H1 (cell line): ENCODE data around the gene DAAM1. TPM values are rescaled to one million over a fixed set of nuclear protein-coding genes. Genes with fewer than 3 reads are reported as not detected.

Source experiments
- CTCF ChIA-PET: fragments of 300-600 bp; sonication (Branson Sonifier 250); formaldehyde crosslinking; loops from one replicate; lab custom pipeline; 2021; ENCODE audit not compliant: partially characterized antibody; lab: Charles Lee
- POLR2A ChIA-PET: fragments of 300-600 bp; sonication (Branson Sonifier 250); formaldehyde crosslinking; loops from one replicate; lab custom pipeline; 2021; ENCODE audit warnings: inconsistent platforms; ENCODE audit not compliant: partially characterized antibody; lab: Charles Lee
- DNase-seq, 2 experiments: peaks; one replicate each; pipeline versions ENCODE4 v3.0.0 to v3.0.0-alpha.2; 2010 to 2022; ENCODE audit warnings: low spot score in 2 of 2, low read depth in 1 of 2, mixed read lengths in 1 of 2
- FAIRE-seq: peaks from 2 replicates; lab custom pipeline; 2011; peaks lifted over from hg19 to GRCh38; lab: Jason Lieb, UNC
- H2AFZ ChIP-seq: 2 replicates; pipeline ENCODE4 v1.8.1; 2012; ENCODE audit warnings: low read length, inconsistent platforms
- H2AK5ac ChIP-seq: 2 replicates; pipeline ENCODE4 v1.6.1; 2013; ENCODE audit warnings: low read depth, low read length
- H2BK120ac ChIP-seq: replicated peaks from 2 replicates; pipeline ENCODE3; 2013; ENCODE audit warnings: low read depth, low read length, inconsistent platforms
- H2BK12ac ChIP-seq: 2 replicates; pipeline ENCODE4 v1.6.1; 2013; ENCODE audit warnings: low read depth, low read length
- H2BK15ac ChIP-seq: 2 replicates; pipeline ENCODE4 v1.6.1; 2013; ENCODE audit warnings: low read length
- H2BK20ac ChIP-seq: 2 replicates; pipeline ENCODE4 v1.6.1; 2013; ENCODE audit warnings: low read length
- H2BK5ac ChIP-seq: 2 replicates; pipeline ENCODE4 v1.6.1; 2013; ENCODE audit warnings: low read depth, low read length
- H3K14ac ChIP-seq: 2 replicates; pipeline ENCODE4 v1.6.1; 2013; ENCODE audit warnings: inconsistent platforms; ENCODE audit not compliant: insufficient read length
- H3K18ac ChIP-seq: 2 replicates; pipeline ENCODE4 v1.6.1; 2013; ENCODE audit warnings: low read length; ENCODE audit errors: extremely low read depth
- H3K23ac ChIP-seq: 2 replicates; pipeline ENCODE4 v1.6.1; 2013; ENCODE audit warnings: inconsistent platforms; ENCODE audit not compliant: insufficient read length
- H3K23me2 ChIP-seq: 2 replicates; pipeline ENCODE4 v1.6.1; 2013; ENCODE audit warnings: low read depth, low read length
- H3K27ac ChIP-seq: 2 replicates; pipeline ENCODE4 v1.6.1; 2011; ENCODE audit warnings: low read depth, low read length, inconsistent platforms
- H3K27me3 ChIP-seq, 4 experiments: replicated peaks in 1 of 4; 1 replicate in 1 of 4; 2 replicates in 3 of 4; pipeline versions ENCODE4 v1.6.1 to v1.8.1; 2011 to 2013; ENCODE audit warnings: low read length in 3 of 4, mild to moderate bottlenecking in 3 of 4, inconsistent platforms in 2 of 4, mixed read lengths in 2 of 4, moderate library complexity in 1 of 4; ENCODE audit not compliant: control insufficient read depth in 3 of 4, insufficient read depth in 3 of 4; ENCODE audit errors: extremely low read depth in 1 of 4
- H3K36me3 ChIP-seq, 4 experiments: 2 replicates each; pipeline versions ENCODE4 v1.6.1 to v1.8.1; 2011 to 2013; ENCODE audit warnings: mild to moderate bottlenecking in 4 of 4, low read length in 3 of 4, moderate library complexity in 2 of 4, control low read depth in 1 of 4, inconsistent platforms in 1 of 4; ENCODE audit not compliant: insufficient read depth in 4 of 4, control insufficient read depth in 2 of 4
- H3K4ac ChIP-seq: replicated peaks from 2 replicates; pipeline ENCODE3; 2013; ENCODE audit warnings: low read length, low read depth, mixed read lengths, inconsistent platforms; ENCODE audit not compliant: insufficient read length
- H3K4me1 ChIP-seq, 4 experiments: replicated peaks in 1 of 4; 1 replicate in 1 of 4; 2 replicates in 3 of 4; pipeline versions ENCODE4 v1.6.1 to v1.8.1; 2011 to 2013; ENCODE audit warnings: low read length in 3 of 4, inconsistent platforms in 2 of 4, mixed read lengths in 1 of 4; ENCODE audit not compliant: insufficient read depth in 4 of 4, control insufficient read depth in 3 of 4
- H3K4me2 ChIP-seq, 2 experiments: 2 replicates each; pipeline versions ENCODE4 v1.6.1 to v1.8.1; 2011 to 2013; ENCODE audit warnings: low read depth in 2 of 2, low read length in 2 of 2, control low read depth in 1 of 2, inconsistent platforms in 1 of 2, mild to moderate bottlenecking in 1 of 2; ENCODE audit not compliant: insufficient read depth in 1 of 2
- H3K4me3 ChIP-seq, 4 experiments: fragments of 200-600, 300-600 bp in 1 of 4; sonication (generic), shearing (Covaris generic), sonication (Bioruptor Twin) in 1 of 4; 2 replicates each; pipeline versions ENCODE4 v1.5.1 to v1.8.1; 2011 to 2016; ENCODE audit warnings: low read length in 4 of 4, low read depth in 3 of 4, control low read depth in 2 of 4, inconsistent platforms in 2 of 4, mild to moderate bottlenecking in 2 of 4, mixed read lengths in 1 of 4, moderate library complexity in 1 of 4; ENCODE audit not compliant: insufficient read depth in 2 of 4; ENCODE audit errors: extremely low read depth in 1 of 4
- H3K56ac ChIP-seq: replicated peaks from 2 replicates; pipeline ENCODE3; 2013; ENCODE audit warnings: low read depth, mild to moderate bottlenecking, mixed read lengths, low read length, inconsistent platforms; ENCODE audit not compliant: insufficient read length
- H3K79me1 ChIP-seq: 2 replicates; pipeline ENCODE4 v1.6.1; 2013; ENCODE audit warnings: low read depth, low read length, control low read depth
- H3K79me2 ChIP-seq, 2 experiments: 2 replicates each; pipeline versions ENCODE4 v1.6.1 to v1.8.1; 2012 to 2013; ENCODE audit warnings: low read length in 2 of 2, mild to moderate bottlenecking in 2 of 2, inconsistent platforms in 1 of 2; ENCODE audit not compliant: insufficient read depth in 2 of 2, control insufficient read depth in 1 of 2
- H3K9ac ChIP-seq, 4 experiments: replicated peaks in 1 of 4; 1 replicate in 1 of 4; 2 replicates in 3 of 4; pipeline versions ENCODE4 v1.6.1 to v1.8.1; 2011 to 2013; ENCODE audit warnings: low read depth in 3 of 4, low read length in 3 of 4, control low read depth in 2 of 4, mild to moderate bottlenecking in 2 of 4, moderate library complexity in 2 of 4, inconsistent platforms in 1 of 4; ENCODE audit errors: extremely low read depth in 1 of 4
- H3K9me3 ChIP-seq, 2 experiments: 2 replicates each; pipeline versions ENCODE4 v1.6.1 to v1.8.1; 2012 to 2013; ENCODE audit warnings: mild to moderate bottlenecking in 2 of 2, moderate library complexity in 2 of 2, control low read depth in 1 of 2, inconsistent platforms in 1 of 2, low read depth in 1 of 2, low read length in 1 of 2, mixed read lengths in 1 of 2; ENCODE audit not compliant: insufficient read depth in 2 of 2
- H4K20me1 ChIP-seq, 2 experiments: replicated peaks in 1 of 2; 2 replicates each; pipeline versions ENCODE3 to v1.8.1; 2011 to 2013; ENCODE audit warnings: inconsistent platforms in 2 of 2, low read length in 2 of 2, mild to moderate bottlenecking in 1 of 2; ENCODE audit not compliant: insufficient read depth in 2 of 2, control insufficient read depth in 1 of 2
- H4K5ac ChIP-seq: 2 replicates; pipeline ENCODE4 v1.6.1; 2013; ENCODE audit warnings: low read length, low read depth, mixed read lengths, inconsistent platforms; ENCODE audit not compliant: insufficient read length
- H4K8ac ChIP-seq: 2 replicates; pipeline ENCODE4 v1.8.0; 2013; ENCODE audit warnings: mild to moderate bottlenecking, moderate library complexity, low read length, inconsistent platforms; ENCODE audit not compliant: insufficient read depth; ENCODE audit errors: extremely low read depth
- H4K91ac ChIP-seq: replicated peaks from 2 replicates; pipeline ENCODE3; 2013; ENCODE audit warnings: low read length, mixed read lengths, inconsistent platforms; ENCODE audit not compliant: insufficient read length
- CBX5 ChIP-seq: fragments of 300-800, 300-1000 bp; sonication (generic); IDR thresholded peaks from 2 replicates; pipeline ENCODE4 v1.7.1; 2016; ENCODE audit warnings: antibody characterized with exemption, low read length, low read depth
- EGR1 ChIP-seq: IDR thresholded peaks from 2 replicates; pipeline ENCODE4 v1.6.1; 2011; ENCODE audit warnings: low read depth, low read length, borderline replicate concordance
- JUN ChIP-seq: IDR thresholded peaks from 2 replicates; pipeline ENCODE4 v1.6.1; 2011; ENCODE audit warnings: low read depth, mild to moderate bottlenecking, improper control_type of control experiment, low read length
- KDM1A ChIP-seq: fragments of 200-600, 300-600 bp; sonication (generic); IDR thresholded peaks from 2 replicates; pipeline ENCODE4 v1.7.1; 2016; ENCODE audit warnings: mild to moderate bottlenecking, low read length, borderline replicate concordance
- KDM4A ChIP-seq: IDR thresholded peaks from one replicate; pipeline ENCODE4 v1.7.1; 2012; ENCODE audit warnings: low read depth, mild to moderate bottlenecking, moderate library complexity, low read length, inconsistent platforms; ENCODE audit not compliant: severe bottlenecking
- PHF8 ChIP-seq: fragments of 200-600 bp; sonication (generic); conservative IDR thresholded peaks from 2 replicates; pipeline ENCODE4 v1.7.1; 2012; ENCODE audit warnings: low read depth, mild to moderate bottlenecking, inconsistent platforms, low read length, moderate library complexity
- RFX5 ChIP-seq: IDR thresholded peaks from 2 replicates; pipeline ENCODE4 v1.6.1; 2011; ENCODE audit warnings: low read depth, low read length, improper control_type of control experiment, borderline replicate concordance
- SIX5 ChIP-seq: IDR thresholded peaks from 2 replicates; pipeline ENCODE4 v1.6.1; 2011; ENCODE audit warnings: mild to moderate bottlenecking, low read depth, low read length
- SP1 ChIP-seq: IDR thresholded peaks from 2 replicates; pipeline ENCODE4 v1.6.1; 2011; ENCODE audit warnings: low read depth, low read length
- SP4 ChIP-seq: IDR thresholded peaks from 2 replicates; pipeline ENCODE4 v1.6.1; 2012; ENCODE audit warnings: low read length, inconsistent platforms
- TAF7 ChIP-seq: optimal IDR thresholded peaks from 2 replicates; pipeline ENCODE3; 2011; ENCODE audit warnings: low read depth, mild to moderate bottlenecking, inconsistent platforms, low read length, moderate library complexity, borderline replicate concordance
- TBP ChIP-seq: IDR thresholded peaks from 2 replicates; pipeline ENCODE4 v1.6.1; 2011; ENCODE audit warnings: low read depth, low read length, improper control_type of control experiment
- YY1 ChIP-seq: IDR thresholded peaks from 2 replicates; pipeline ENCODE4 v1.6.1; 2011; ENCODE audit warnings: low read depth, mild to moderate bottlenecking, low read length
- WGBS, 2 experiments: shearing (Covaris generic) in 1 of 2; methylation state at CpG; one replicate each; pipeline versions ENCODE4 v1.1.6 to v1.1.7; 2013 to 2015; ENCODE audit warnings: low lambda C conversion rate in 2 of 2, mixed read lengths in 2 of 2, inconsistent platforms in 1 of 2, low coverage in 1 of 2, missing lambda C conversion rate in 1 of 2; ENCODE audit not compliant: insufficient replicate concordance in 2 of 2, insufficient coverage in 1 of 2, insufficient read length in 1 of 2; ENCODE audit errors: extremely low coverage in 1 of 2, missing lambda C conversion rate in 1 of 2; 5-methylcytosine and 5-hydroxymethylcytosine counted together
- polyA plus RNA-seq, 7 experiments: library from polyadenylated mRNA; depleted of rRNA in 3 of 7; stranded (reverse) in 5 of 7; unstranded in 2 of 7; fragments of >200 nt in 5 of 7; fragments of 200-250 nt in 2 of 7; gene quantifications; 1 replicate in 5 of 7; 2 replicates in 1 of 7; 4 replicates in 1 of 7; pipeline versions ENCODE4 v1.2.1 to v1.2.3, GENCODE V29; 2011 to 2013; ENCODE audit warnings: missing spikeins in 2 of 7, mixed read lengths in 2 of 7
- total RNA-seq: library from RNA; stranded (reverse); fragmentation: NEBNext Ultra II Directional; extraction: Animal tissue kit (Norgen Biotek cat#: 25700); gene quantifications from 2 replicates; pipeline ENCODE4 v1.2.1, GENCODE V29; 2021
- TF ChIP-seq, protein P1 (sequence below): IDR thresholded peaks from 2 replicates; pipeline ENCODE4 v1.6.1; 2011; ENCODE audit warnings: low read depth, mild to moderate bottlenecking, low read length; ENCODE audit not compliant: insufficient read depth

Gene DAAM1
- total and polyA plus RNA-seq, 2 of the 8 experiments (the other 6 are each of a cell fraction or from before 2014, with no cell fraction given), result 5.0 to 44.9 TPM

DNA sequence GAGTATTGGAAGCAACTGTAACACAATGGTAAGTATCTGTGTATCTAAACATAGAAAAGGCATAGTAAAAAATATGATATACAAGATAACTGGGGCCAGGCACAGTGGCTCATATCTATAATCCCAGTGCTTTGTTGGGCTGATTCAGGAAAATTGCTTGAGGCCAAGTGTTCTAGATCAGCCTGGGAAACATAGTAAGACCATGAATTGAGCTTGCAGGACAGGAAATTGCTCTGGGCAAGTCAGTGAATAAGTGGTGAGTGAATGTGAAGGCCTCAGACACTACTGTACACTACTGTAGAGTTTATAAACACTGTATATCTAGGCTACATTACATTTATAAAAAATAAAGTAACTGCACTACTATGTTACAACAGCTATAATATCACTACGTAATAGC is 201.5 kb downstream of the DAAM1 start:
- Histone ChIP-seq H2BK15ac (no peak overlapping the region), H3K4me2 (no peak overlapping the region), H3K4me1 (peaks cover 0 to 3% (median 0%) of the 10 kb centered on the region in 4 experiments; a peak in 1 of 7 replicates)
- TF ChIP-seq RFX5, result no peak
- TF ChIP-seq, protein P1, sequence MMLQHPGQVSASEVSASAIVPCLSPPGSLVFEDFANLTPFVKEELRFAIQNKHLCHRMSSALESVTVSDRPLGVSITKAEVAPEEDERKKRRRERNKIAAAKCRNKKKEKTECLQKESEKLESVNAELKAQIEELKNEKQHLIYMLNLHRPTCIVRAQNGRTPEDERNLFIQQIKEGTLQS, result no peak
- no peak for TF ChIP-seq JUN
- no peak for TF ChIP-seq YY1
- no peak for TF ChIP-seq CBX5
- TF ChIP-seq TAF7, result no peak
- no peak for TF ChIP-seq EGR1
- no peak for TF ChIP-seq SP1
- TF ChIP-seq KDM1A, result no peak
- no peak for TF ChIP-seq PHF8
- no peak for TF ChIP-seq TBP
- no peak for TF ChIP-seq SP4
- TF ChIP-seq KDM4A, result no peak
- no peak for TF ChIP-seq SIX5

More for the DNA sequence above, 201.5 kb downstream of the DAAM1 start:
- no peak overlapping the region for H3K56ac ChIP-seq
- H3K4me3 ChIP-seq, result no peak overlapping the region
- no peak overlapping the region for H3K14ac ChIP-seq
- H2BK20ac ChIP-seq, result no peak overlapping the region
- no peak overlapping the region for H4K8ac ChIP-seq
- H3K9me3 ChIP-seq, result no peaks in the 10 kb centered on the region
- no peaks in the 10 kb centered on the region for H3K36me3 ChIP-seq
- no peak overlapping the region for H3K23ac ChIP-seq
- no peaks in the 10 kb centered on the region for H3K27me3 ChIP-seq
- H4K20me1 ChIP-seq, result no peaks in the 10 kb centered on the region
- H2BK5ac ChIP-seq, result no peak overlapping the region
- H3K18ac ChIP-seq, result no peak overlapping the region
- H2BK12ac ChIP-seq, result no peak overlapping the region
- FAIRE-seq (no peak), DNase-seq (no peak)
- H3K79me1 ChIP-seq, result no peaks in the 10 kb centered on the region
- CTCF ChIA-PET, result no interaction called here
- no peak overlapping the region for H2AK5ac ChIP-seq
- H4K5ac ChIP-seq, result no peak overlapping the region
- H3K23me2 ChIP-seq, result no peaks in the 10 kb centered on the region
- no peak overlapping the region for H4K91ac ChIP-seq
- no peaks in the 10 kb centered on the region for H3K79me2 ChIP-seq
- no peak overlapping the region for H3K9ac ChIP-seq
- WGBS, 2 experiments, result 86% methylated on average over 1 of the region's 1 CpG; no CpG with 5 or more reads in 1 of the 2 experiments
- no peak overlapping the region for H3K4ac ChIP-seq
- no peak overlapping the region for H3K27ac ChIP-seq
- no peak overlapping the region for H2AFZ ChIP-seq
- POLR2A ChIA-PET, result no interaction called here
- no peak overlapping the region for H2BK120ac ChIP-seq
